HL-60 (cell line): ENCODE results near the gene MED10.

Experiments
- DNase-seq, 2 experiments: peaks; one replicate each; pipeline ENCODE4 v3.0.0-alpha.2; 2010 to 2020; ENCODE audit warnings: low read depth in 1 of 2, low spot score in 1 of 2
- H3K27ac ChIP-seq: fragments of 250-450 bp; sonication (Bioruptor Pico); replicated peaks from 2 replicates; pipeline ENCODE4 v1.5.1; 2020; ENCODE audit warnings: mild to moderate bottlenecking, moderate library complexity
- H3K27me3 ChIP-seq: fragments of 250-450 bp; sonication (Bioruptor Pico); 2 replicates; pipeline ENCODE4 v1.5.1; 2021; ENCODE audit warnings: mild to moderate bottlenecking, moderate library complexity; ENCODE audit not compliant: insufficient read depth, poor library complexity, severe bottlenecking
- H3K4me3 ChIP-seq: replicated peaks from 2 replicates; pipeline ENCODE4 v1.5.1; 2011; ENCODE audit warnings: mild to moderate bottlenecking, control low read depth, low read length; ENCODE audit not compliant: insufficient read depth
- CTCF ChIP-seq: IDR thresholded peaks from one replicate; pipeline ENCODE4 v1.5.1; 2011; ENCODE audit warnings: low read length, control low read depth, inconsistent platforms; ENCODE audit not compliant: insufficient read depth
- GABPA ChIP-seq: IDR thresholded peaks from 2 replicates; pipeline ENCODE4 v1.6.1; 2012; ENCODE audit warnings: low read depth
- POLR2AphosphoS5 ChIP-seq: IDR thresholded peaks from 2 replicates; pipeline ENCODE4 v1.6.1; 2012; ENCODE audit warnings: low read depth
- REST ChIP-seq: IDR thresholded peaks from 2 replicates; pipeline ENCODE4 v1.6.1; 2012; ENCODE audit warnings: low read depth; ENCODE audit not compliant: insufficient replicate concordance
- SPI1 ChIP-seq: IDR thresholded peaks from 2 replicates; pipeline ENCODE4 v1.6.1; 2012; ENCODE audit warnings: low read depth, mild to moderate bottlenecking, borderline replicate concordance

The MED10 gene

GRCh38 chr5:6407558-6408259 lies 29.4 kb upstream of the MED10 start:
- TF ChIP-seq GABPA (no peak), SPI1 (no peak), POLR2AphosphoS5 (no peak), CTCF (no peak)
- H3K27ac ChIP-seq, result no peak overlapping the region
- no peaks in the 10 kb centered on the region for H3K27me3 ChIP-seq
- no peak overlapping the region for H3K4me3 ChIP-seq
- no peak for DNase-seq

GRCh38 chr5:6405591-6405990 lies 27.2 kb upstream of the MED10 start:
- no peak for DNase-seq
- TF ChIP-seq CTCF, result no peak
- TF ChIP-seq POLR2AphosphoS5, result no peak
- TF ChIP-seq REST, result no peak
- TF ChIP-seq GABPA, result no peak
- TF ChIP-seq SPI1, result no peak
- H3K27ac ChIP-seq, result no peak overlapping the region
- H3K4me3 ChIP-seq, result no peak overlapping the region
- H3K27me3 ChIP-seq, result no peaks in the 10 kb centered on the region

- TF ChIP-seq CTCF (no peak), REST (no peak), GABPA (no peak), SPI1 (no peak), POLR2AphosphoS5 (no peak)
- no peak for DNase-seq
- Histone ChIP-seq H3K4me3 (no peak overlapping the region), H3K27ac (no peak overlapping the region), H3K27me3 (no peaks in the 10 kb centered on the region)
Observed at GRCh38 chr5:6404129-6404528, 25.8 kb upstream of the MED10 start.

GRCh38 chr5:6403416-6403815 lies 25.1 kb upstream of the MED10 start:
- no peak for DNase-seq
- Histone ChIP-seq H3K27ac (no peak overlapping the region), H3K4me3 (no peak overlapping the region), H3K27me3 (no peaks in the 10 kb centered on the region)
- no peak for TF ChIP-seq SPI1
- no peak for TF ChIP-seq REST
- TF ChIP-seq POLR2AphosphoS5, result no peak
